ENCODE data around the gene DNAJC16. TPM values are rescaled to one million over a fixed set of nuclear protein-coding genes. Genes with fewer than 3 reads are reported as not detected.
A peak's percentile ranks its signal among the peaks of the same experiment; 100 is the strongest.

Gene DNAJC16
- total RNA-seq, 1 donor from 2014 or later: 23.6 TPM

DNA sequence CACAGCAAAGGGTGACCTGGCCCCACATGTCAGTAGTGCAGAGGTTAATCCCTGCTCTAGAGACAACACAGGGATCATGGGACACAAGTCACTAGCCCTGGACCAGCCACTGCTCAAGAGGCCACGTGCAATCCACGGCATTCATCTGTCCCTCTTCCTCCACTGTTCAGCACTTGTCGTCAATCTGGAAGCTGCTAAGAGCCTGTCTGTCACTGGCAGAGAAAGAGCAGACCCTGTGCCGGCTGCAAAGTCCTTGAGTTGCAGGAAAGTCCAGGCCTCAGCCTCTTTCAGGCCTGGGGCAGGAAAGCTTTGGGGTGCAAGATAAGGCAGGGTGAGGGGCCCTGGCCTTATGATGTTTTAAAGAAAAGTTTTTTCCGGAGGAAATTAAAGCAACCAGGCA lies 34.1 kb upstream of the DNAJC16 start:
- no peaks in the 10 kb centered on the region for H3K9me3 Mint-ChIP-seq
- H3K4me3 Mint-ChIP-seq: no peak overlapping the region
- no peak for TF ChIP-seq CTCF (conservative IDR thresholded peaks at IDR 0.05)
- peaks cover 8% of the 10 kb centered on the region for H3K36me3 Mint-ChIP-seq (ENCODE audit: low read depth)
- H3K27ac Mint-ChIP-seq (ENCODE audit: unreplicated experiment): no peak overlapping the region
- no peaks in the 10 kb centered on the region for H3K27me3 Mint-ChIP-seq (ENCODE audit: low read depth)
- no peaks in the 10 kb centered on the region for H3K4me1 Mint-ChIP-seq
- DNase-seq (ENCODE audit: low read depth, low spot score): no peak

- Mint-ChIP-seq H3K36me3 (ENCODE audit: low read depth) (peaks cover 8% of the 10 kb centered on the region), H3K4me1 (no peaks in the 10 kb centered on the region)
These were observed 32.7 kb upstream of the DNAJC16 start for GRCh38 chr1:15493869-15494390.

DNA sequence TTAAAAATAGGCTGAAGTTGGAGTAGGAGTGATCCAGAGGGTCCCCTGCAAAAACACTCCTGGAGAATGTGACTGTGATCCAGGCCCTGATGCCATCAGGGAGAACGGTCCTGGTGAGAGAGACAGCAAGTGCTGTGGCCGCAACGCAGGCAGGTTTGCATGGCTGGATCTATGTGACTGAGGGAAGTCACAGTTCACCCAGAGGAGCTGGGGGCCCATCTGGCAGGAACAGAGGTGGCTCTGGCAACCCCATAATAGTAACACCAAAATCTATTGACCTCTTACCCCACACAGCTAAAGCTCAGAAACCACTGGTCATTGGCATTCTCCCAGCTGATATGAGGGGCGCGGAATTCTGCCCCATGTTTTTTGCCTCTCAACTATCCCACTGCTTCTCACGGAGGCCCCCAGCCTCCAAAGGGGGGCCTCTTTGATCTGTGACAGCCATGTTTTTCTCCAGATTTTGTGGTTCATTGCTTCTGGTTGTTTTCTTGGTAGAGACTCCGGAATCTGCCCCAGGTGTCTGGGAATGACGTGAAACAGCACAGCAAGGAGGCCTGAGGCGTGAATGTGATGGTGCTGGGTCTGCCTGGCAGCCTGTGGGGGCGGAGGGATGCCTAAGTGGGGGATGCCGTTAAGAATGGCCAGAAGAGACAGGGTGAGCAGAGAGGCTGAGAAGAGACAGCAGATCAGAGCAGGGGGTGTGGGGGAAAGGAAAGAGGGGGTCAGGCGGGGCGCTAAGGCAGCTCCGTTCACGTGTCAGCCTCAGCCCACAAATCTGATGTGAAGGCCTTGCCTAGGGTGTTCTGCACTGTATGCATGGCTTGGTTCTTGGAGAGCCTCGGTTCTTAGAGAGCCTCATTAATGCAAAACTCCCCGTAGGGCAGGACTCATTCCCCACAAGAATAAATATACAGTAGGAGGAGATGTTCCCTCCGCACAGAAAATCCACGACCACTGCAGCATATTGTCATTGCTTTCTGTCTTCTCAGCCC lies 26.2 kb upstream of the DNAJC16 start:
- H3K4me3 Mint-ChIP-seq: no peak overlapping the region
- no peak for TF ChIP-seq CTCF (conservative IDR thresholded peaks at IDR 0.05)
- no peaks in the 10 kb centered on the region for H3K4me1 Mint-ChIP-seq
- peaks cover 2% of the 10 kb centered on the region for H3K36me3 Mint-ChIP-seq (ENCODE audit: low read depth)
- no peaks in the 10 kb centered on the region for H3K27me3 Mint-ChIP-seq (ENCODE audit: low read depth)
- DNase-seq (ENCODE audit: low read depth, low spot score): no peak
- H3K9me3 Mint-ChIP-seq: no peaks in the 10 kb centered on the region
- H3K27ac Mint-ChIP-seq (ENCODE audit: unreplicated experiment): no peak overlapping the region

More at GRCh38 chr1:15493869-15494390, 32.7 kb upstream of the DNAJC16 start:
- H3K4me3 Mint-ChIP-seq: no peak overlapping the region
- no peaks in the 10 kb centered on the region for H3K9me3 Mint-ChIP-seq
- H3K27ac Mint-ChIP-seq (ENCODE audit: unreplicated experiment): no peak overlapping the region
- no peaks in the 10 kb centered on the region for H3K27me3 Mint-ChIP-seq (ENCODE audit: low read depth)
- no peak for DNase-seq (ENCODE audit: low read depth, low spot score)
- no peak for TF ChIP-seq CTCF (conservative IDR thresholded peaks at IDR 0.05)

GRCh38 chr1:15501208-15502032 lies 25.2 kb upstream of the DNAJC16 start:
- Mint-ChIP-seq H3K27me3 (ENCODE audit: low read depth) (no peaks in the 10 kb centered on the region), H3K4me1 (no peaks in the 10 kb centered on the region), H3K27ac (ENCODE audit: unreplicated experiment) (no peak overlapping the region), H3K4me3 (no peak overlapping the region), H3K9me3 (no peaks in the 10 kb centered on the region), H3K36me3 (ENCODE audit: low read depth) (no peaks in the 10 kb centered on the region)
- DNase-seq (ENCODE audit: low read depth, low spot score): peak; percentile 79
- TF ChIP-seq CTCF (conservative IDR thresholded peaks at IDR 0.05): peak; percentile 79

DNA sequence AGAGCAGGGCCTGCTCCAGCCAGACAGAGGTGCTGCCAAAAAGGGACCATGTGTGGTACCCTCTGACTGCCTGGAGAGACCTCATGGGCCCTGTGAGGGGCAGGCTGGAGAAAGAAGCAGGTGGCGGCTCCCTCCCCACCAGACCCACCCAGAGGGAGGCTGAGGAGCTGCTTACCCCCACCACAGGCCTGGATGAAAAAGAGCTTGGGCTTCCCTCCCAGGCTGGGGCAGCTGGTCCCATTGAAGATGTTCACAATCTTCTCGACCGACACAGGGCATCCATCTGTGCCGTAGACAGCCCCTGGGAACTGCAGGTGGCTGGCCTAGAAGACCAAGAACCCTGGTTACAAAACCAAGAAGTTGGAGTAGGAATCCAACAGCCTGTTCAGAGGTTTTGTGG lies 22.2 kb upstream of the DNAJC16 start:
- no peaks in the 10 kb centered on the region for H3K27me3 Mint-ChIP-seq (ENCODE audit: low read depth)
- H3K36me3 Mint-ChIP-seq (ENCODE audit: low read depth): no peaks in the 10 kb centered on the region
- no peak overlapping the region for H3K4me3 Mint-ChIP-seq
- TF ChIP-seq CTCF (conservative IDR thresholded peaks at IDR 0.05): no peak
- no peak overlapping the region for H3K27ac Mint-ChIP-seq (ENCODE audit: unreplicated experiment)
- H3K4me1 Mint-ChIP-seq: no peaks in the 10 kb centered on the region
- H3K9me3 Mint-ChIP-seq: no peaks in the 10 kb centered on the region
- no peak for DNase-seq (ENCODE audit: low read depth, low spot score)

Data from neural crest cell (in vitro differentiated cells).